SIG-M5 treated with dmso at 0.1 percent for 504 hours (cell line): ENCODE data around the gene DIO3.

Experiments
- DNase-seq: peaks from one replicate; lab custom pipeline; 2025; ENCODE audit not compliant: unreplicated experiment; lab: John Stamatoyannopoulos, UW

The DIO3 gene

DNA sequence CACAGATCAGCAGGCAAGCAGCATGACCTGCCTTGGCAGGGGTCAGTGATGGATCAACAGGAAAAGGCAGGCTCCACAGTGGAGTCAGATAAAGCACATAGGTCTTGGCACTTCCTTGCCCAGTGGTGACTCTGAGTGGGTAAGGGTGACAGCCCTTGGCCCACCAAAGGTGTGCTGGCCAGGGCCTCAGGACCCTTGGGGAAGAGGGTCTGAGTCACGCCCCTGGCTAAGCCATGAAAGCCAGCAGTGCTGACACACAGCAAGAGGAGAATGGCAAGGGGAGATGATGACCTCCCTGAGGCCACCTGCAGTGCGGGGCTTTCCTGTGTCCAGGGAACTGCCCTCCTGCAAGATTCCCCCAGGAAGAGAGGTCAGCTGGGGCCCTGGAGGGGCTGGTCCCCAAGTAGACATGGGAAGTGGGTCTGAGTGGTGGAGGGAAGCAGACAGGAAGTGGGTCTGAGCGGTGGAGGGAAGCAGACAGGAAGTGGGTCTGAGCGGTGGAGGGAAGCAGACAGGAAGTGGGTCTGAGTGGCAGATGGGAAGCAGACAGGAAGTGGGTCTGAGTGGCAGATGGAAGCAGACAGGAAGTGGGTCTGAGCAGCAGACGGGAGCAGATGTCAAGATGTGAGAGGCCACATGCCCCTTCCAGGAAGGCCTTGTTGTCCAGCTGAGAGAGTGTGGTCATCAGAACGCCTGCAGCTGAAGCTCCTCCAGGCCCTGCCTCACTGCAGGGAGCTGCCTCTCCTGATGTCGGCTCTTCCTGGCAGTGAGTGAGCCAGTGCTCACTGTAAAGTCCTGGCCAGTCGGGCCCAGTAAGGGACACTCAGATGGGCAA, 34.8 kb downstream of the DIO3 start:
- DNase-seq, result no peak

DNA sequence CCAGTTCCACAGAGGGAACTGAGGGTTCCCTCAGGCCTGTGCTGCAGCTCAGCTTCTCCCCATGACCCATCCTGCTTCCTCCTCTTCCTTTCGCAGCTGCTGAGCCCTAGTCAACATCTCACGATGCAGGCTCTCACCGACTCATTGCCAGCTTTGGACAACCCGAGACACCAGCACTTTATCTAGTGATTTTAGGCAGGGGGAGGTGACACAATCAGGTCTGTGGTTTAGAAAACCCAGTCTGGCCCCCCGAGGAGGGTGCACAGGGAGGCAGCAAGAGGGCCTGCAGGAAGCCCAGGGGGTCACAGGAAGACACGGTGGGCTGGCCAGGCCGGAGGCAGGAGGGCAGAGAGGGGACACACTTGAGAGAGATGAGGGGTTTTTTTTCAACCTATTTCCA, 35.4 kb downstream of the DIO3 start:
- DNase-seq, result no peak

GRCh38 chr14:101598159-101598558, 36.9 kb downstream of the DIO3 start:
- DNase-seq, result no peak

GRCh38 chr14:101598571-101599233, 37.4 kb downstream of the DIO3 start:
- DNase-seq, result no peak

- DNase-seq, result no peak
These were observed 38.1 kb downstream of the DIO3 start for GRCh38 chr14:101599234-101599885.

- DNase-seq, result no peak
These were observed 39.1 kb downstream of the DIO3 start for GRCh38 chr14:101600336-101600890.

DNA sequence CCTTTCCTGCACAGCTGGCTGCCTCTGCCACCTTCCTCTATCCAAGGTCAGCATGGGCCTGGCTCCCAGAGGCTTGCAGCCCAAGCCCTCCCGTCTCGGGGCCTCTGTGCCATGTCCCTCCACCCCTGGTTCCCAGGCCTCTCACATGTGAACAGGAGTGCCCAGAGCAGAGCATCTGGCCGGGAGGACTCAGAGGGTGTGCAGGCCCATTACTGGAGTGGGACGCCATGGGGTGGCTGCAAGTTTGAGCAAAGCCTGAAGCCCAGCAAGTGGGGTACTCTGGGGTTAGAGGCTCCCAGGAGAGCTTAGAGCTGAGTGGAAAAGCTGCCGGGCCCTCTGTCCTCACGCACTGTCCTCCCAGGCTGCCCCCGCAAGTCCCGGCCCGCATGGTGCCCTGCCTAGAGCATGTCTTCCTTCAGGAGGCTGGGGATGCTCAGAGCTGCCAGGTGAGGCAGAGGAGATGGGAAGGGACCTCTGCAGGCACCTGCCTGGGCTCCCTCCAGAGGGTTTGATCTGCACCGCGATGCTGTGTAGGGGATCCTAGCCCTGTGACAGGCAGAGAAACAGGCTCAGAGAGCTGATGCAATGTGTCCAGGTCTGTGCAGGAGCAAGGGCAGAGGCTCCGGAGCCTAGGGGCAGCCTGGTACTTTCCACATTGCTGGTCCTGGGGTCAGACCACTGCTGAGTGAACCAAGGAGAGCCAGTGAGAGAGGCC, 39.8 kb downstream of the DIO3 start:
- no peak for DNase-seq

DNA sequence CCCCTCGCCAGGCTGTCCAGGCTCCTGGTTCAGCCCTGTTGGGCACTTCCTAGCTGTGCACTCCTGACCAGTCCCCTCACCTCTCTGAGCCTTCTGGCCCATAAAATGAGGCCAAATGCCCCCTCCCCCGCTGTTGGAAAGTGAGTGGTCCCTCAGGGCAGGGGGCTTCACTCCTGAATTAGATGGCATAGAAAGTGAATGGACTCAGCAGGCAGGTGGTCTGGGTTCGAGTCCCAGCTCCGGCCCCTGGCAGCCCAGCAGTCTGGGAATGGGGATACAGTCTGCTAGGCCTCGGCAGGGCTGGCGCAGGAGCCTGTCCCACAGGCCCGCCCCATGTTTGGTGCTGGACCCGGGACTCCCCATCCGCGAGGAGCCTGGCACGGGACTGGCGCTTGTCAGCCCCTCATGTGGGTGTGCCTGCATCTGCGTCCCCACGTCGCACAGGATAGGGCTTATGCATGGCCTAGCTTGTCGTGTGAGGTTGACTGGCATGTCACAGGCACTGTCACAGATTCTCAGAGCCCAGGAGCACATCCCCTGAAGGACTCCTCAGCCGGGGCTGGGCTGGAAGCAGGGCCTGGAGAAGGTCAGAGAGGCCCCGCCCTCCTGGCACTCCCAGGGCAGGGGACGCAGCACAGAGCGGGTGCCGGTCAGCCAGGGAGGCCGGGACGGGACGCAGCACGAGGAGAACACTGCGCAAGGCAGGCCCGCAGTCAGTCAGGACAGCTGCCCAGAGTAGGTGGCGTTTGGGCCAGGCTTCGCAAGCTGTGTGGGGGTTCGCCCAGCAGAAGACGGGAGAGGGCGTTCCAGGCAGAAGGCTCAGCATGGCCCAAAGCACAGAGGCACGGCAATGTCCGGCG, 40.5 kb downstream of the DIO3 start:
- no peak for DNase-seq

- DNase-seq, result no peak
These were observed 41.2 kb downstream of the DIO3 start for GRCh38 chr14:101602466-101602840.

- DNase-seq, result no peak
These were observed 41.8 kb downstream of the DIO3 start for GRCh38 chr14:101603096-101603495.

- DNase-seq, result no peak
These were observed 43.1 kb downstream of the DIO3 start for GRCh38 chr14:101604228-101604934.

DNA sequence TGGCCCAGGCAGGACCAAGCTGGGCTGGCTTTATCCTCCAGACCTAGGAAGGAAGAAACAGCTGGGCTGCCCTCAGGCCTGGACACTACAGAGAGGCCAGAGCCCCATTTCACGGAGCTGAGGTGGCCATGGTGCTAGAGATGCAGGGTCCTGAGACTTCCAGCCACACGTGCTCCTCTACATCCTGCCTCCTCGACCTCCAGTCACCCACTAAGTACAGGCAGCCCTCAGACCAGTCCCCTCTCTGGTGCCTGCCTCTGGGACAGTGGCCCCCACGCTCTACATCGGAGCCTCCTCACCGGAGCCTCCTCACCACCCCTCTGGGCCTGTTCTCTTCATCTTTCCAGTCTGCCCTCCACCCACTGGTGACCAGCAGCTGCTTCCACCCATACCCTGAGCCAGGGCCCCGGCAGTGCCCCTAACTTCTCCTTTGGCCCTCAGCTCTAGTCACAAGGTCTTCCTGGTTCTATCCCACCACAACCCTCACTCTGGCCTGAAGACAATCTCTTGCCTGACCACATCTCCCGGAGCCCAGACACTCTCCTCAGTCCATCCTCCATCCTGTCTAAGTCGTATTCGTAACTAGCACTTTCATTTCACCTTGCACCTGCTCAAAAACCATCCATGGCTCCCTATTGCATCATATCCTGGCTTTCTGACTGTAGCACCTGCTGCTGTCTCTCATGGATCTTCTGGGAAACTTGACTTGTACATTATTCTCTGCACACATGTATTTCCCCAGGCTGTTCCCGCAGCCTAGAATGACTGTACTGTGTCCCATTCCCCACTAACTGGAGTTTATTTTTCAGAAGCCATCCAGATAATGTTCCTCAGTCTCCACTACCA, 43.9 kb downstream of the DIO3 start:
- no peak for DNase-seq

DNA sequence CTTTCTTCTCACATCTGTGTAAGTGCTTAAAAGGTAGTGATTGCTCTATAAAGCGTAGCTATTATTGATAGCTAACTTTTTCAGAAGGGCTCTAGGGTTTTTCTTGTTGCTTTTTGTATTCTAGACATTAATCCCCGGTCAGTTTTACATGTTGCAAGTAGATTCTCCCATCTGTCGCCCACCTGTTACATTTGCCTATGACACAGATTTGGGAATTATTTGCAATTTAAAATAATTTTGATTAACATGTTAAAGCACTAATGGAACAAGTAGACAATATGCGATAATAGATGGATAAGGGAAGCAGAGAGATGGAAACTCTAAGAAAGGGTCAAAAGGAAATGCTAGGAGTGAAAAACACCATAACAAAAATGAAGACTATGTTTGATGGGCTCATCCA, 44.5 kb downstream of the DIO3 start:
- no peak for DNase-seq
